Measurements from ENCODE around the gene RNF125. TPM values are rescaled to one million over a fixed set of nuclear protein-coding genes. Genes with fewer than 3 reads are reported as not detected.
"Not testable (repeated sequence)": the region's sequence is repeated elsewhere in the genome, so short reads cannot be mapped to it uniquely, and the experiment has no call there.

The RNF125 gene
- total RNA-seq, 1 donor from 2014 or later: 3.8 TPM

GRCh38 chr18:32067375-32068167 lies 48.9 kb downstream of the RNF125 start:
- intact Hi-C loops (cut with DNase I): no loop called here
- ATAC-seq (ENCODE audit: poor library complexity) (no peak), DNase-seq (no peak)

- ATAC-seq (ENCODE audit: poor library complexity): no peak
- DNase-seq: no peak
- intact Hi-C loops (cut with DNase I): no loop called here
Observed at GRCh38 chr18:32072321-32072720, 53.7 kb downstream of the RNF125 start.

DNA sequence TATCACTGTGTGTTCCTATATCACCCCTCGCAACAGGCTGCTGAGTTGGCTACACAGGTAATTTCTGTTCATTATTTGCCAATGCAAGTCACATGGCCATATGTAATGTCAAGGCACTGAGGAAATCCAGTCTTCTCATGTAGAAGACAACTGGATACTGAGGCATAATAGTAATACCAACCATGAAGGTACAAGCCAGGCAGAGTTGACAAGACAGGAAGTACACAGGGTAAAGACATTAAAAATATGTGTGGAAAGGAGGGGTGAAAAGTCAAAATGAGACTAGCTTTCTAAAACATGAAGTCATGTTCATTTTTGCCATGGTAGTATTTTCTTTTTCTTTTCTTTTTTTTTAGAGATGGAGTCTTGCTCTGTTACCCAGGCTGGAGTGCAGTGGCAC lies 55.6 kb downstream of the RNF125 start:
- no peak for ATAC-seq (ENCODE audit: poor library complexity)
- DNase-seq: no peak
- intact Hi-C loops (cut with DNase I): no loop called here

DNA sequence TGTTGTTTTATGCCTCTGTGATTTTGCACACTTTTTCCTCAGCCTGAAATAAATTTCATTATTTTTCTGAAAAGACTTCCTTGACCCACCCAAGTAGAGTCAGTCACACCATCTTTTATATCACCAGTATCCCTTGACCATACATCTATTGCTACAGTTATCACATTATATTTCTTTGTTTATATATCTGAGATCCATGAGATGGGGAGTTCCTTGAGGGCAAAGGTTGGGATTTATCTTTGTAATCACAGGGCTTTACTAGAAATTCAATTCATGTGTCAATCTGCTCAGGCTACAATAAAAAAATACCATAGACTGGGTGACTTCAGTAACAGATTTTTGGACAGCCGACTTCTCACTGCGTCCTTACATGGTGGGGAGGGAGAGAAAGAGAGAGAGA lies 60.2 kb downstream of the RNF125 start:
- DNase-seq (no peak), ATAC-seq (ENCODE audit: poor library complexity) (no peak)
- intact Hi-C loops (cut with DNase I): no loop called here

DNA sequence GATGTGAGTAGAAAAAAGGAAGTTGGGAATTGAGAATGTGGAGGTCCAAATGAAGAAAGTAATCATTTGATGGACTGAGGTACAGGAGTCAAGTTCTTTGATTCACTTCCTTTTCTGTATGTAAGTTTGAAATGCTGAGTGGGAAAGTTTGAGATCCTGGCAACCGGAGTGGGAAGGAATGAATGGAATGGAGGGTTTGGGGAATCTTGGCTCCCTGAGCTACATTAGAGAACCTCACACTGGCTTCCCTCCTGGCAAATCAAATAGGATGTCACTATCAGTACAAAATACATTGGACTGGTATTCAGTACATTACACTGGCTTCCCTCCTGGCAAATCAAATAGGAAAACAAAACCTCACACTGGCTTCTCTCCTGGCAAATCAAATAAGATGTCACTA lies 63.3 kb downstream of the RNF125 start:
- ATAC-seq (ENCODE audit: poor library complexity) (no peak), DNase-seq (no peak)
- intact Hi-C loops (cut with DNase I): loop anchor here (10.0 kb wide), 2 partner anchors 57 to 137 kb away; partner anchors contain the start of gene TRAPPC8

- intact Hi-C loops (cut with DNase I): loop anchor here (10.0 kb wide), 2 partner anchors 59 to 139 kb away; partner anchors contain the start of gene TRAPPC8
- no peak for ATAC-seq (ENCODE audit: poor library complexity)
Observed at GRCh38 chr18:32083781-32084180, 65.2 kb downstream of the RNF125 start.

DNA sequence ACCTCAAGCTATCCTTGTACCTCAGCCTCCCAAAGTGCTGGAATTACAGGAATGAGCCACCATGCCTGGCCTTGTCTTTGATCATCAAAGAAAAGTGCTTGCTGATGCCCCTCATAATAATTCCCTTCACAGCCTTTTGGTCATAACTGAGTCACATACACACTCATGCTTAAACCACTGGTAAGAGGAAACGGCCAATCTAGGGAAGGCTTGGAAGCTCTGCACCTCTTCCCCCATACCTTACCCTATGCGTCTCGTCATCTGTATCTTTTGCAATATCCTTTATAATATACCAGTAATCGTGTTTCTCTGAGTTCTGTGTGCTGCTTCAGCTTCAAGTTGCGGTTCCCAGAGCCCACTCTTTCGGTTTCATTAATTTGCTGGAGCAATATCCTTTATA lies 68.3 kb downstream of the RNF125 start:
- no peak for DNase-seq
- intact Hi-C loops (cut with DNase I): loop anchor here (10.0 kb wide), 2 partner anchors 62 to 142 kb away; partner anchors contain the start of gene TRAPPC8
- no peak for ATAC-seq (ENCODE audit: poor library complexity)

More at GRCh38 chr18:32083781-32084180, 65.2 kb downstream of the RNF125 start:
- DNase-seq: no peak

- intact Hi-C loops (cut with DNase I); ATAC-seq (ENCODE audit: poor library complexity); DNase-seq: not testable (repeated sequence)
Observed at GRCh38 chr18:32090831-32091230, 72.2 kb downstream of the RNF125 start.

DNA sequence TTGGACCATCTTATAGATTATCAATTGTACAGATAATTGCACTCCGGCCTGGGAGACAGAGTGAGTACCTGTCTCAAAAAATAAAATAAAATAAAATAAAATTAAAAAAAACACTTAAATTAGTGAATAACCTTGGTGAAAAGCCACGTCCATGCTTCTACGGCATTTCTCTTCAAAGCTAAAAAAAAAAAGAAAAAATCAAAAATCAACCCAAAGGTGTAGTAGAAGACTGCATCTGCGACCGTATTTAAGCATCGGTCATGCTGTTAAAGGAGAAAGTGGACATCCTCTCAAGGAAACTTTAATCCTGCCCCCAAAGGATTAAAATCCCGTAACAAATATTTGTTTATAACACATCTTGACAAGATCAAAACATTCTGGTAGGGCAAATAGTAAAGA lies 72.7 kb downstream of the RNF125 start:
- DNase-seq (no peak), ATAC-seq (ENCODE audit: poor library complexity) (no peak)
- intact Hi-C loops (cut with DNase I): no loop called here

DNA sequence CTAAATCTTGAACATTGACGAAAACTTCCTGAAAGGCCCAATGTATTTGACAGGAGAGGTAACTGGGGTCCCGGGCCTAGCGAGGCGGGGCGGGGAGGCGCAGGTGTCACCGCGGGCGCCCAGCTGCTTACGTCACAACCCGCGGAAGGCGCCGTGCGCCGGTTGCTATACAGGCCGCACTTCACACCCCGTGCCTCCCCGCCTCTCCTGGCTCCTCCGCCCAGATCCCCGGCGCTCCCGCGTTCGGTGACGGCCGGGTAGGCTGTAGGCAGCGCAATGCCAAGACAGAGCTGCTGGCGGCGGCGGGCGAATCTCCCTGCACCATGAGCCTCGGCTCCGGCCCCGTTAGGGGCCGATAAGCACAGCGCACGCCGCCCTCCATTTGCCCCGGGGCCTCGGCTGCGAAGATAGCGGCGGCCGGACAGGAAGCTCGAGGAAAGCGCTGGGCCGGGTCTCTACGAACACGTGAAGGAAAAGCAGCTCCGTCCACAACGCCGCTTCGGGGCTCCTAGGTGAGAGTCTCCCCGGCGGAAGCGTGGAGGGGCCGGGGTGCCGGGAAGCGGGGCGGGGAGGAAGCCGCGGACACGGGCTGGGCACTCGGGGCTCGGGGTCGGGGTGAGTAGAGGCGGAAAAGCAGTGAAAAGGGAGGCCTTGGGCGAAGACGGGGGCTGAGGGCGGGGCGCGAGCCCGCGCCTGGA lies 73.2 kb downstream of the RNF125 start, which contains the start of gene RNF138:
Gene RNF138, plus strand, starts transcription at position 151 of the 698 bp plus-strand sequence. CDS start 903 bp downstream, outside the sequence.
- DNase-seq (peak; percentile 93), ATAC-seq (ENCODE audit: poor library complexity) (peak; percentile 81)
- intact Hi-C loops (cut with DNase I): no loop called here

DNA sequence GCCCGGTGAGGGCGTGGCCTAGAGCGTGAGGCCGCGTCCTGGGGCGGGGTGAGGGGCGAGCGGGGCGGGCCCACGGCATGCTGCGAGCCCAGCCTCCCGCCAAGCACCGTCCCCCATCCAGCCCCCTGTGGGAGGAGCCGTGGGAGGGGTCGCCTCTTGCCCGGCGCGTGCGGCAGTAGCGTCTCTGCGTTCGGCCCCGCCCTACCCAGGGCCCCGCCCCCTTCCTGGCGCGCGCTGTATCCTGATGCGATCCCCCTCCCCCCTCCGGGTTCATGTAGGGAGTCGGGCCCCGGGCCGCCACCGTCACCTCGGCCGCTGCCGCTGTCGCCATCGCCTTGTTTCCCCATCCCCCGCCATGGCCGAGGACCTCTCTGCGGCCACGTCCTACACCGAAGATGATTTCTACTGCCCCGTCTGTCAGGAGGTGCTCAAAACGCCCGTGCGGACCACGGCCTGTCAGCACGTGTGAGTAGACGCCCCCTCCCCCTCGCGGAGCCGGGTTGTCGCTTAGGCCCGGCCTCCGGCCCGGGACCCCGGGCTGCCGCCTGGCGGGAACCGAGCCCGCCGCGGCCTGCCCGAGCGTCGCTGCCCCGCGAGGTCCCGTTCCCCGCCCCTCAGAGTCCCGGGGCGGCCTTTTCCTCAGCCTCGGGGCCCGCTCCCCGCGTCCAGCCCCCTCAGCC lies 73.9 kb downstream of the RNF125 start:
- intact Hi-C loops (cut with DNase I): no loop called here
- DNase-seq: peak; percentile 99
- ATAC-seq (ENCODE audit: poor library complexity): peak; percentile 98

GRCh38 chr18:32093102-32093511 lies 74.5 kb downstream of the RNF125 start:
- DNase-seq (peak; percentile 53), ATAC-seq (ENCODE audit: poor library complexity) (peak; percentile 18)
- intact Hi-C loops (cut with DNase I): no loop called here

- DNase-seq (no peak), ATAC-seq (ENCODE audit: poor library complexity) (no peak)
- intact Hi-C loops (cut with DNase I): no loop called here
Observed at GRCh38 chr18:32093523-32093922, 74.9 kb downstream of the RNF125 start.

DNA sequence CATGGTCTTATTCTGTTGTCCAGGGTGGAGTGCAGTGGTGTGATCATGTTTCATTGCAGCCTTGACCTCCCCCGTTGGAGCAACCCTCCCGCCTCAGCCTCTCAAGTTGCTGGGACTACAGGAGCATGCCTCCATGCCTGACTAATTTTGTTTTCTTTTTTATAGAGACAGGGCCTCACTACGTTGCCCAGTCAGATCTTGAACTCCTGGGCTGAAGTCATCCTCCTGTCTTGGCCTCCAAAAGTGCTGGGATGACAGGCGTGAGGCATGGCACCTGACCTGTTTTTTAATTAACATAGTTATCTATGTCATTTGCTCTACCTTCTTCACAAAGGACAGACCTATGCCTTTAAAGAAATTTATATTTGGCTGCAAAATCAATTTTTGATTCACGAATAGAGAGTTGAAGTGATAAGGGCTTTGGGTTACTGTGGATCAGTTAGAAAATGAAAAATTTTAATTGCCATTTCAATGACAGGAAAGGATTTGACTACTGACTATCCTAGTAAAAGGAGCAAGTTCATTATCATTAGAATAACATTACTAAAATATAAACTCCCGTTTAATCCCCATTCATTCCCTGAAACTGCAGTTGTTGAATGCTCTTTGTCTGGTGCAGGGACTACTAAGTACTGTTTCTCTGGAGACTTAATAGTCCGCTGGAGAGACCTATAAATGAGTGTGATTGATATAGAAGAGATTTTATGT lies 76.7 kb downstream of the RNF125 start:
- ATAC-seq (ENCODE audit: poor library complexity) (no peak), DNase-seq (no peak)
- intact Hi-C loops (cut with DNase I): no loop called here

GRCh38 chr18:32095900-32096229 lies 77.2 kb downstream of the RNF125 start:
- intact Hi-C loops (cut with DNase I): no loop called here
- DNase-seq: no peak

DNA sequence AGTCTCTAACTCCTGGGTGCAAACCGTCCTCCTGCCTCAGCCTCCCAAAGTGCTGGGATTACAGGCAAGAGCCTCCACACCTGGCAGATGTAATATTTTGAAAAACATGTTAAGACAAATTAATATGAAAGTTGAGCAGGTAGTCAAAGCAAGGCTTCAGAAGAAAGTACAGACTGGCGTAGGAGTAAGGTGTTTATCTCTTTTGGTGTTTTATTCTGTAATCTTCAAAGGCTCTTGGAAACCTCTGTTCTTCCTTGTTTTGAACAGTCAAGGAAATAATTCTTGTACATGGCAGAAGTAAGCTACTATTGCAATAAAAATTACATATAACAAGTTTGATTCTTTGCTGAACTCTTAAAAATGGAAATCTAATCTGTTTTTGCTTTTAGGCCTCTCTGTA lies 78.3 kb downstream of the RNF125 start:
- DNase-seq (no peak), ATAC-seq (ENCODE audit: poor library complexity) (no peak)
- intact Hi-C loops (cut with DNase I): no loop called here

More at GRCh38 chr18:32095900-32096229, 77.2 kb downstream of the RNF125 start:
- ATAC-seq (ENCODE audit: poor library complexity): no peak

DNA sequence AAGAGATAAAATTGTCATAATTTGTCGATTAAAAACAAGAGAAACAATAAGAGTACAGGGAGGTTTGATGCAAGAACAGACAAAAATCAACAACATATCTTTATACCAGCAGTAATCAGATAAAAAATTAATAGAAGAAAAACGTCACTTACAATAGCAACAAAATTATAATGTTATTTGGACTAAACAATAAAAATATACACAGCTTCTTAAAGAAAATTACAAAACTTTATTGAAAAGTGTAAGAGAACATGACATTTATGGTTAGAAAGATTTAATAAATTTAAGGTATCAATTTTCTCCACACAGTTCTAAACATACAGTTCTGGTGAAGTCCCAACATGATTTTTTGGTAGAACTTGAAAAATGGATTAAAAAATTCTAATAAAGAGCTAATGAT lies 85.9 kb downstream of the RNF125 start:
- intact Hi-C loops (cut with DNase I): no loop called here
- ATAC-seq (ENCODE audit: poor library complexity) (no peak), DNase-seq (no peak)

GRCh38 chr18:32110005-32110404 lies 91.4 kb downstream of the RNF125 start:
- ATAC-seq (ENCODE audit: poor library complexity) (no peak), DNase-seq (no peak)
- intact Hi-C loops (cut with DNase I): no loop called here

DNA sequence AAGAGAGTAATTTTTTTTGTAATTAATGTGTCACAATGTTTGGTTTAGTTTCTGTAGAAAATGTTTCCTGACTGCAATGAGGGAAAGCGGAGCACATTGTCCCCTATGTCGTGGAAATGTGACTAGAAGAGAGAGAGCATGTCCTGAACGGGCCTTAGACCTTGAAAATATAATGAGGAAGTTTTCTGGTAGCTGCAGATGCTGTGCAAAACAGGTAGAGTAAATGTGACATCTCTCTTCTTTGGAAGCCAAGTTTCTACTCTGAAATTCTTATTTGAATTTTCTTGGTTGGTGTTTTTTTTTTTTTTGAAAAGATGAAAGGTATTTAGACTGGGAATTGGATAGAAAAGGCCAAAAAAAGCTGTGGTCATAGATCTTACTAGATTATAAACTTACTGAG lies 93.1 kb downstream of the RNF125 start:
- intact Hi-C loops (cut with DNase I): no loop called here
- no peak for DNase-seq
- no peak for ATAC-seq (ENCODE audit: poor library complexity)

Measured in Right ventricle myocardium superior (tissue), 1 donor.